Panc1 (cell line): ENCODE measurements around the gene GREB1.

Experiments
- POLR2AphosphoS5 ChIP-seq: IDR thresholded peaks from 2 replicates; pipeline ENCODE4 v1.6.1; 2012; ENCODE audit warnings: mild to moderate bottlenecking, low read depth, low read length, moderate library complexity
- SIN3A ChIP-seq: IDR thresholded peaks from 2 replicates; pipeline ENCODE4 v1.6.1; 2012; ENCODE audit warnings: low read depth, mild to moderate bottlenecking, low read length, moderate library complexity, borderline replicate concordance; ENCODE audit not compliant: insufficient read depth
- TCF7L2 ChIP-seq: IDR thresholded peaks from 2 replicates; pipeline ENCODE4 v1.6.1; 2011; ENCODE audit warnings: mild to moderate bottlenecking, low read depth, low read length, inconsistent platforms
- TF ChIP-seq, protein P1 (sequence below): fragments of 450-650 bp; IDR thresholded peaks from 2 replicates; pipeline ENCODE4 v1.5.1; 2017; ENCODE audit warnings: mild to moderate bottlenecking

DNA sequence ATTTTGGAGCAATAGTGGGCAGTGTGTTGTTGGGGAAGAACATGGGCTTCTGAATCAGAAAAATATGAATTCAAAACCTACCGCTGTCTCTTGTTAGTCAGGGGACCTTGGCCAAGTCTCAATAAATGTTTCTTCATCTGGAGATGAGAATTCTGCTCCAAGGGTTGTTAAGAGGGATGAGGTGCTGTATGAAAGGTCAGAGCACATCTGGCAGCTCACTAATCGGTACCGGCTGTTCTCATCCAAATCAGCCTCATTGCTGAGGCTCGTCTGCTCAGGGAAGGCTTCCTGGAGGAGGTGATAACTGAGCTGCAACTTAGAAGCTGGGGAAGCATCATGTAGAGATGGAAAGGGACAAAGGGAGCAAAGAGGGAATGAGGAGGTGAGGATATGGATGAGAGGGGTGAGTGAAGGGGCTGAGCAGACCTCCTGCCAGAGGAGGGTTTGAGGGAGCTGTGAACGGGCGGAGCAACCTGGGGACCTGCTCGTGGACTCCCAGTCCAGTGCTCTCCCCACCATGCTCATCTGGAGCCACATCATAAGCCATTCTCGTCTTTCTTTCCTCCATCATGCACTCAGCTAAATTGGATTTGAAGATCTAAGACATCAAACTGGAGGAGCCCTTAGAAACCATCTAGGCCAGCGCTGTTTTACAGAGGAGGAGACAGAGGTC, 47.4 kb downstream of the GREB1 start:
- TF ChIP-seq, protein P1, sequence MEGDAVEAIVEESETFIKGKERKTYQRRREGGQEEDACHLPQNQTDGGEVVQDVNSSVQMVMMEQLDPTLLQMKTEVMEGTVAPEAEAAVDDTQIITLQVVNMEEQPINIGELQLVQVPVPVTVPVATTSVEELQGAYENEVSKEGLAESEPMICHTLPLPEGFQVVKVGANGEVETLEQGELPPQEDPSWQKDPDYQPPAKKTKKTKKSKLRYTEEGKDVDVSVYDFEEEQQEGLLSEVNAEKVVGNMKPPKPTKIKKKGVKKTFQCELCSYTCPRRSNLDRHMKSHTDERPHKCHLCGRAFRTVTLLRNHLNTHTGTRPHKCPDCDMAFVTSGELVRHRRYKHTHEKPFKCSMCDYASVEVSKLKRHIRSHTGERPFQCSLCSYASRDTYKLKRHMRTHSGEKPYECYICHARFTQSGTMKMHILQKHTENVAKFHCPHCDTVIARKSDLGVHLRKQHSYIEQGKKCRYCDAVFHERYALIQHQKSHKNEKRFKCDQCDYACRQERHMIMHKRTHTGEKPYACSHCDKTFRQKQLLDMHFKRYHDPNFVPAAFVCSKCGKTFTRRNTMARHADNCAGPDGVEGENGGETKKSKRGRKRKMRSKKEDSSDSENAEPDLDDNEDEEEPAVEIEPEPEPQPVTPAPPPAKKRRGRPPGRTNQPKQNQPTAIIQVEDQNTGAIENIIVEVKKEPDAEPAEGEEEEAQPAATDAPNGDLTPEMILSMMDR: no peak
- TF ChIP-seq POLR2AphosphoS5 (no peak), TCF7L2 (no peak), SIN3A (no peak)
